ENCODE results near the gene PAX8. TPM values are rescaled to one million over a fixed set of nuclear protein-coding genes. Genes with fewer than 3 reads are reported as not detected.
A peak's percentile ranks its signal among the peaks of the same experiment; 100 is the strongest.

PAX8 gene
- total and polyA plus RNA-seq, 2 experiments from 2014 or later = 5.8 to 13.1 TPM

DNA sequence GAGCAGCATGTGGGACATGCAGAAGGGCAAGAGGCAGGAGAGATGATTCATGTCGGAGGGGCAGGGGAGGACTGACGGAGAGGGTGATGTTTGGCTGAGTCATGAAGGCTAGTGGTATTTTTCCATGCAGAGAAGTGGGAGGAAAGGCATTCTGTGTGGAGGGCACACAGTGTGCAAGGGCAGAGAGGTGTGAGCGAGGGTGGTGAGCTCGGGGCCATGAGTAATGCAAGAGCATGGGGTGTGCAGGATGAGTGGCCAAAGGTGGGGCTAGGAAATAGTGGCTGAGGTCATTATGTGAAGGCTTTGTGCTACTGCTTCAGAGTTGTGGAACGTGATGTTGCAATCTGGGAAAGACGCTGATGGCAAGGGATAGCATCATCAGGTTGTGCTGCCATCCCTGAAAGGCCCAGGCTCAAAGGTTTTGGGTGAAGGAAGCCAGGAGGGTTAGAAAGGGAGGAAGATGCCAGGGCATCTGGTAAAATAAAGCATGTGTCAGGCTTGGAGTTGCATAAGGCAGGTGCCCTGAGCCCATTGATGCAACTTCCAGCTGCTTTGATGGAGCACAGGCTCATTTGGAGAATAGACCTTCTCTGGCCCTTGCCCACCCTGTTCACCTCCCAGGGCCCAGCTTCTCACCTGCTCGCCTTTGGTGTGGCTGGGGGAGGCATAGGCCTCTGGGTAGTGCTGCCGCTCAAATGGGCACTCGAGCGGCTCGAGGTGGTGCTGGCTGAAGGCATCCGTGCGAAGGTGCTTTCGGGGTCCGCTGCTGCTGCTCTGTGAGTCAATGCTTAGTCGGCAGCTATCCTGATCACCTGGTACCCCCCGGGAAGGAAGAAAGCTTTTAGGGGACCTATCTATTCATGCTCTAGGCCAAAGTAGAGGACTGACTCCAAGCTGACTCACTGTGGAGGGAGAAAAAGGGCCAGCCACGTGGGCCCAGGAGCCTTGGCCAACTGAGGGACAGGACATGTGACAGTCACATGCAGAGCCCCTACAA, 37.5 kb downstream of the PAX8 start:
- H3K36me3 ChIP-seq (ENCODE audit: low read depth) = no peaks in the 10 kb centered on the region; the same call in 1 of the 2 replicates
- H3K9me2 ChIP-seq (ENCODE audit: insufficient read depth) = no peaks in the 10 kb centered on the region
- no peaks in the 10 kb centered on the region for H4K20me1 ChIP-seq (ENCODE audit: insufficient read depth)
- H3K4me3 ChIP-seq = peak overlapping the region; percentile 56
- DNase-seq = peak; percentile 99
- H3K9me3 ChIP-seq (ENCODE audit: low read depth) = no peaks in the 10 kb centered on the region
- peaks cover 67% of the 10 kb centered on the region for H3K79me2 ChIP-seq (ENCODE audit: insufficient read depth)
- H3K4me1 ChIP-seq (ENCODE audit: insufficient read depth) = peaks cover 42% of the 10 kb centered on the region
- in situ Hi-C loops (cut with MboI) = no loop called here
- peak overlapping the region; percentile 73 for H3K9ac ChIP-seq
- peak overlapping the region; percentile 80 for H3K4me2 ChIP-seq (ENCODE audit: unreplicated experiment)
- no peak overlapping the region for H2AFZ ChIP-seq
- H3K27ac ChIP-seq = peak overlapping the region; percentile 94
- 49 to 52% methylated on average over 18 of the region's 18 CpGs for WGBS, 2 experiments (ENCODE audit: low coverage in 1 of 2, low lambda C conversion rate in 2 of 2, missing lambda C conversion rate in 2 of 2)
- peaks cover 38% of the 10 kb centered on the region for H3F3A ChIP-seq (ENCODE audit: insufficient read depth)
- TF ChIP-seq EZH2 (IDR thresholded peaks at IDR 0.05; ENCODE audit: insufficient read depth, poor library complexity, severe bottlenecking) (no peak), EZH2phosphoT487 (IDR thresholded peaks at IDR 0.05; ENCODE audit: insufficient read depth, low read depth) (no peak)
- no peaks in the 10 kb centered on the region for H3K27me3 ChIP-seq (replicated peaks; ENCODE audit: insufficient read depth)

DNA sequence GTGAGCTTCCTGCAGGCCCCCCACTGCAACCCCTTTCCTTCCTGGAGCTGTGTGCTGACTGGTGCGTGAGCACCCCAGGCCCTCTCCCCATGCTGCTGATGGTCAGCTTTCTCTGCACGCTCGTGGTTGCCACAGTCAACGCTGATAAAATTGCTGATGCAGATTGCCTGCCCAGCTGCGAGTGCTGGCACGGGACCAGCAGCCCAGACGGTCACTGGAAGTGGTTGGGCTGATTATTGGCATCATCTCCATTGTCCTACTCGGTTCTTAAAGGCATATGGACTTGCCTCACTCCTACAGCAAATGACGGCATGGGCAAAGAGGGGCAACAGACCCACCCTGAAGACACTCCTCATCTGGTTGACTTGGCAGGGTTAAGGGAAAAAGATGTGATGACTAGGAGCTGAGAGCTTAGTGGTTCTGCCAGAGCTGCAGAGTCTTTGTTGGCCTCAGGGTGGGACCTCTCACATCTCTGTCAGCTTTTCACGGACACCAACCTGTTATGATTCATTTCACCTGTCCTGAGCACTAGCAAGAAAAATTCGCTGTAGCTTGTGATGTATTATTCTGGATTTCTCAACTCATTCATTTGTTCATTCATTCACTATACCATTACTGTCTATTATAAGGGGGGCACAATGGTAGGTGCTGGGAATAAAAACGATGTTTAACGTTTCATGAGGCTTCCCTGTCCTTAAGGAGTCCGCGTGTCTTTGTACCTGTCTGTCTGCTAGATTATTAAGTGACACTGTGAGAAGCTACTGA, 38.4 kb downstream of the PAX8 start:
- Histone ChIP-seq H3K4me1 (ENCODE audit: insufficient read depth) (peaks cover 42% of the 10 kb centered on the region), H3K36me3 (ENCODE audit: low read depth) (no peaks in the 10 kb centered on the region; the same call in 1 of the 2 replicates), H4K20me1 (ENCODE audit: insufficient read depth) (no peaks in the 10 kb centered on the region), H3K9ac (peak overlapping the region; percentile 73), H2AFZ (no peak overlapping the region), H3F3A (ENCODE audit: insufficient read depth) (peaks cover 34% of the 10 kb centered on the region), H3K9me2 (ENCODE audit: insufficient read depth) (no peaks in the 10 kb centered on the region), H3K9me3 (ENCODE audit: low read depth) (no peaks in the 10 kb centered on the region), H3K27ac (peak overlapping the region; percentile 94), H3K79me2 (ENCODE audit: insufficient read depth) (peaks cover 61% of the 10 kb centered on the region), H3K27me3 (replicated peaks; ENCODE audit: insufficient read depth) (no peaks in the 10 kb centered on the region), H3K4me2 (ENCODE audit: unreplicated experiment) (peak overlapping the region; percentile 80), H3K4me3 (peak overlapping the region; percentile 56)
- TF ChIP-seq EZH2phosphoT487 (IDR thresholded peaks at IDR 0.05; ENCODE audit: insufficient read depth, low read depth) = no peak
- peak; percentile 92 for DNase-seq
- in situ Hi-C loops (cut with MboI) = no loop called here
- WGBS, 2 experiments (ENCODE audit: low coverage in 1 of 2, low lambda C conversion rate in 2 of 2, missing lambda C conversion rate in 2 of 2) = 0 to 1% methylated on average over 14 to 15 of the region's 15 CpGs

- DNase-seq = no peak
- H3K9me2 ChIP-seq (ENCODE audit: insufficient read depth) = no peaks in the 10 kb centered on the region
- no peaks in the 10 kb centered on the region for H4K20me1 ChIP-seq (ENCODE audit: insufficient read depth)
- H3K4me2 ChIP-seq (ENCODE audit: unreplicated experiment) = peak overlapping the region; percentile 80
- H2AFZ ChIP-seq = no peak overlapping the region
- peak overlapping the region; percentile 73 for H3K9ac ChIP-seq
- H3K27me3 ChIP-seq (replicated peaks; ENCODE audit: insufficient read depth) = no peaks in the 10 kb centered on the region
- in situ Hi-C loops (cut with MboI) = no loop called here
- peaks cover 48% of the 10 kb centered on the region for H3K4me1 ChIP-seq (ENCODE audit: insufficient read depth)
- H3K36me3 ChIP-seq (ENCODE audit: low read depth) = no peaks in the 10 kb centered on the region; the same call in 1 of the 2 replicates
- peak overlapping the region; percentile 94 for H3K27ac ChIP-seq
- peak overlapping the region; percentile 73; the same call in 1 of the 2 replicates for H3K4me3 ChIP-seq
- H3K9me3 ChIP-seq (ENCODE audit: low read depth) = no peaks in the 10 kb centered on the region
- TF ChIP-seq EZH2 (IDR thresholded peaks at IDR 0.05; ENCODE audit: insufficient read depth, poor library complexity, severe bottlenecking) (no peak), EZH2phosphoT487 (IDR thresholded peaks at IDR 0.05; ENCODE audit: insufficient read depth, low read depth) (no peak)
- WGBS, 2 experiments (ENCODE audit: low coverage in 1 of 2, low lambda C conversion rate in 2 of 2, missing lambda C conversion rate in 2 of 2) = 86% methylated on average over 9 of the region's 9 CpGs
- peaks cover 61% of the 10 kb centered on the region for H3K79me2 ChIP-seq (ENCODE audit: insufficient read depth)
- H3F3A ChIP-seq (ENCODE audit: insufficient read depth) = peaks cover 34% of the 10 kb centered on the region
Measured at GRCh38 chr2:113238871-113239839, 39.6 kb downstream of the PAX8 start.

Data from GM23248 (cell line).